Cerebellar cortex (tissue), 1 donor: ENCODE measurements around the gene TRIM56.
"Not testable (repeated sequence)": the region's sequence is repeated elsewhere in the genome, so short reads cannot be mapped to it uniquely, and the experiment has no call there.

ENCODE experiments used
- DNase-seq: peaks from one replicate; pipeline ENCODE4 v3.0.0-alpha.2; 2015; ENCODE audit warnings: low spot score

Gene TRIM56

GRCh38 chr7:101113836-101114235 lies 28.6 kb downstream of the TRIM56 start:
- DNase-seq, result no peak

GRCh38 chr7:101114492-101114891 lies 29.2 kb downstream of the TRIM56 start:
- DNase-seq, result no peak

- no peak for DNase-seq
Observed at GRCh38 chr7:101115215-101115614, 29.9 kb downstream of the TRIM56 start.

GRCh38 chr7:101116898-101117297 lies 31.6 kb downstream of the TRIM56 start:
- no peak for DNase-seq

- no peak for DNase-seq
Observed at GRCh38 chr7:101118856-101119255, 33.6 kb downstream of the TRIM56 start.

GRCh38 chr7:101119876-101120275 lies 34.6 kb downstream of the TRIM56 start:
- DNase-seq, result no peak

- DNase-seq, result no peak
Observed at GRCh38 chr7:101120315-101120714, 35.0 kb downstream of the TRIM56 start.

- not testable (repeated sequence) for DNase-seq
Observed at GRCh38 chr7:101121631-101121990, 36.3 kb downstream of the TRIM56 start.

- DNase-seq, result peak; percentile 79
Observed at GRCh38 chr7:101121991-101122932, 37.0 kb downstream of the TRIM56 start.

GRCh38 chr7:101122933-101123702 lies 37.8 kb downstream of the TRIM56 start:
- DNase-seq, result no peak

GRCh38 chr7:101123703-101124068 lies 38.4 kb downstream of the TRIM56 start:
- no peak for DNase-seq

- DNase-seq, result no peak
Observed at GRCh38 chr7:101124376-101125056, 39.2 kb downstream of the TRIM56 start.

- no peak for DNase-seq
Observed at GRCh38 chr7:101125989-101126650, 40.8 kb downstream of the TRIM56 start.

- peak; percentile 85 for DNase-seq
Observed at GRCh38 chr7:101126651-101127459, 41.6 kb downstream of the TRIM56 start, which contains the start of gene SERPINE1. TSS of gene SERPINE1 (plus strand) at chr7:101127104. CDS start at chr7:101128394, 1,290 bp downstream.

GRCh38 chr7:101127460-101128039 lies 42.3 kb downstream of the TRIM56 start:
- no peak for DNase-seq

GRCh38 chr7:101128040-101128834 lies 43.0 kb downstream of the TRIM56 start:
- no peak for DNase-seq

GRCh38 chr7:101129603-101130117 lies 44.4 kb downstream of the TRIM56 start:
- DNase-seq, result no peak

- DNase-seq, result not testable (repeated sequence)
Observed at GRCh38 chr7:101132626-101133600, 47.6 kb downstream of the TRIM56 start.
